Heart left ventricle (tissue), 13 donors: ENCODE data around the gene WNT7A.

Source experiments
- CTCF ChIP-seq, 12 donors: fragments of 200-600 bp; sonication (generic) in 4 of 12; IDR thresholded peaks; one replicate each; pipeline versions ENCODE4 v1.5.0 to v1.8.0; 2018 to 2022; ENCODE audit warnings: antibody characterized with exemption in 12 of 12, mild to moderate bottlenecking in 5 of 12
- POLR2A ChIP-seq, 2 donors: fragments of 450-650 bp; IDR thresholded peaks; one replicate each; pipeline ENCODE4 v1.6.1; 2017; ENCODE audit warnings: antibody characterized with exemption in 2 of 2, mild to moderate bottlenecking in 2 of 2, moderate library complexity in 2 of 2
- donor health status: ischemic (EF 13 %, LVEDD 7.1; RV severe dilation, severe dysfunction).
- donor health status: DM: no; HTN: yes; CAD: no.
- donor health status: DM: no; HTN: no; CAD: no.
- donor health status: ischemic (EF 25% LVEDD 6.9; RV normal size, moderate dysfunction).
- donor health status: ischemic (EF 25% LVEDD 5.7; RV mildly dilated, moderate dysfunction).
- donor health status: ischemic (EF 35%, LVEDD 5.7; RV mildly dilated, moderate dysfunction).
- donor health status: nonischemic (EF 11% LVEDD 7.7; RV severe dilation, severe dysfunction).
- donor health status: DM: yes; HTN: yes; CAD: no.
- donor health status: PGD.
- donor health status: ischemic (EF 29% LVEDD 5.4; RV normal size, mild dysfunction).
- donor health status: nonischemic (EF 23%, LVEDD 6.1; RV moderate dilation, normal function).

- TF ChIP-seq CTCF (IDR thresholded peaks at IDR 0.05): no peak
- TF ChIP-seq POLR2A (IDR thresholded peaks at IDR 0.05): no peak
These were observed 46.2 kb downstream of the WNT7A start for GRCh38 chr3:13833506-13834257.
